Neural crest cell (in vitro differentiated cells): ENCODE results near the gene SMARCD1. TPM values are rescaled to one million over a fixed set of nuclear protein-coding genes. Genes with fewer than 3 reads are reported as not detected.

Source experiments
- DNase-seq: peaks from one replicate; pipeline ENCODE4 v3.0.0; 2021; ENCODE audit warnings: low read depth, mixed read lengths, low spot score
- H3K27ac Mint-ChIP-seq: one replicate; pipeline ENCODE4 v1.8.0; 2021; ENCODE audit warnings: mild to moderate bottlenecking, mixed read lengths; ENCODE audit not compliant: unreplicated experiment
- H3K27me3 Mint-ChIP-seq: 2 replicates; pipeline ENCODE4 v1.8.0; 2021; ENCODE audit warnings: low read depth, mild to moderate bottlenecking, mixed read lengths
- H3K36me3 Mint-ChIP-seq: 2 replicates; pipeline ENCODE4 v1.8.0; 2021; ENCODE audit warnings: low read depth, mild to moderate bottlenecking, mixed read lengths
- H3K4me1 Mint-ChIP-seq: 2 replicates; pipeline ENCODE4 v1.8.0; 2021; ENCODE audit warnings: mixed read lengths
- H3K4me3 Mint-ChIP-seq: one replicate; pipeline ENCODE4 v1.8.0; 2021; ENCODE audit warnings: mild to moderate bottlenecking, mixed read lengths
- H3K9me3 Mint-ChIP-seq: 2 replicates; pipeline ENCODE4 v1.8.0; 2021; ENCODE audit warnings: mixed read lengths
- CTCF ChIP-seq: fragments of 200-600 bp; sonication (generic); conservative IDR thresholded peaks from 2 replicates; pipeline ENCODE4 v1.5.0; 2021; ENCODE audit warnings: antibody characterized with exemption, mild to moderate bottlenecking
- total RNA-seq: library from RNA; stranded (reverse); gene quantifications from 2 replicates; pipeline ENCODE4 v1.2.1, GENCODE V29; 2021

SMARCD1 gene
- total RNA-seq, 1 donor from 2014 or later: 187 TPM

GRCh38 chr12:50106907-50107306, 21.8 kb downstream of the SMARCD1 start:
- DNase-seq: no peak
- Mint-ChIP-seq H3K4me1 (peaks cover 16% of the 10 kb centered on the region), H3K4me3 (no peak overlapping the region), H3K27me3 (no peaks in the 10 kb centered on the region), H3K27ac (no peak overlapping the region), H3K9me3 (no peaks in the 10 kb centered on the region), H3K36me3 (no peaks in the 10 kb centered on the region)
- TF ChIP-seq CTCF: no peak

GRCh38 chr12:50107416-50108268, 22.5 kb downstream of the SMARCD1 start:
- no peak overlapping the region for H3K27ac Mint-ChIP-seq
- H3K27me3 Mint-ChIP-seq: no peaks in the 10 kb centered on the region
- no peaks in the 10 kb centered on the region for H3K36me3 Mint-ChIP-seq
- no peak for DNase-seq
- H3K4me3 Mint-ChIP-seq: no peak overlapping the region
- no peaks in the 10 kb centered on the region for H3K9me3 Mint-ChIP-seq
- H3K4me1 Mint-ChIP-seq: peaks cover 21% of the 10 kb centered on the region
- TF ChIP-seq CTCF: no peak

GRCh38 chr12:50109319-50109718, 24.2 kb downstream of the SMARCD1 start:
- TF ChIP-seq CTCF: no peak
- no peaks in the 10 kb centered on the region for H3K36me3 Mint-ChIP-seq
- no peaks in the 10 kb centered on the region for H3K27me3 Mint-ChIP-seq
- DNase-seq: no peak
- no peak overlapping the region for H3K27ac Mint-ChIP-seq
- no peak overlapping the region for H3K4me3 Mint-ChIP-seq
- H3K9me3 Mint-ChIP-seq: no peaks in the 10 kb centered on the region
- peaks cover 27% of the 10 kb centered on the region for H3K4me1 Mint-ChIP-seq

- peak overlapping the region; percentile 51 for H3K27ac Mint-ChIP-seq
- peaks cover 30% of the 10 kb centered on the region for H3K4me1 Mint-ChIP-seq
- H3K9me3 Mint-ChIP-seq: no peaks in the 10 kb centered on the region
- DNase-seq: no peak
- peak overlapping the region; percentile 28 for H3K4me3 Mint-ChIP-seq
- TF ChIP-seq CTCF: no peak
- H3K36me3 Mint-ChIP-seq: no peaks in the 10 kb centered on the region
- H3K27me3 Mint-ChIP-seq: no peaks in the 10 kb centered on the region
Observed at GRCh38 chr12:50110127-50110761, 25.1 kb downstream of the SMARCD1 start.

- Mint-ChIP-seq H3K9me3 (no peaks in the 10 kb centered on the region), H3K4me1 (peaks cover 30% of the 10 kb centered on the region), H3K36me3 (no peaks in the 10 kb centered on the region), H3K27me3 (no peaks in the 10 kb centered on the region), H3K27ac (peak overlapping the region; percentile 19), H3K4me3 (peak overlapping the region; percentile 97)
- no peak for TF ChIP-seq CTCF
- DNase-seq: no peak
Observed at GRCh38 chr12:50110762-50111351, 25.7 kb downstream of the SMARCD1 start.
